ENCODE measurements around the gene NFIL3. TPM values are rescaled to one million over a fixed set of nuclear protein-coding genes. Genes with fewer than 3 reads are reported as not detected.
A peak's percentile ranks its signal among the peaks of the same experiment; 100 is the strongest.

Gene NFIL3
- total RNA-seq, 1 experiment from 2014 or later, result 9.3 TPM

DNA sequence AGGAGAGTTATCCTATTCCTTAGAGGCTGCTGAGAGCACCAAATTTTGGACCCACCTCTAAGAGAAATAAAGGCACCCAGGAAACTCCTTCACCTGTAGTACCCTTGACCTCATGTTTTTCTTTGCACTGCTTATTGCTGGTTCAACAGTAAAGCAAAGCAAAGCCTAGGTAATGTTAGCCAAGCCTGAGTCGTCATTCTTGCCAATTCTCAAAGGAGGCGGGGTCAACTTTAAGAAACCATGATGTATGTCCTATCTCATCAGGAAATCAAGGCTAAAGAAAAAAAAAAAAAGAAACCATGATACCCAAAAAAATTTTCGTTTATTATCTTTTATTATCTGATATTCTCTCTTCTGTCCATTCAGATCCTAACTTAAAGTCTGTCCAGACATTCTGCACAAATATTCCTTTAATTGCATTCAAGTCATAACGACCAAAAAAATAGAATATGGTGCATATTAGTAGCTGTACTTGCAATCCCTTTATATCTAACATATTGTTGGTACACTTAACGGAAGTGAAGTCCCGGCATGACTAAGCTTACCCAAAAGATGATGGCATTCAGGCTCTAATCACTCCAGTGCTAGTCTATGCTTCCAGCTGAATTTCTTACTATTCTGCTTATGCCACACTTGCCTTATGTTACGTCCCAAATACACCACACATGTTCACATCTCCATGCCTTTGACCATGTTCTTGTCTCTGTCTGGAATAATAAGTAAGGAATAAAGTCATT, 63.7 kb downstream of the NFIL3 start:
- Histone ChIP-seq H3K79me2 (ENCODE audit: low read depth) (peaks cover 53% of the 10 kb centered on the region), H2AFZ (no peak overlapping the region), H3K4me2 (peak overlapping the region; percentile 90)

DNA sequence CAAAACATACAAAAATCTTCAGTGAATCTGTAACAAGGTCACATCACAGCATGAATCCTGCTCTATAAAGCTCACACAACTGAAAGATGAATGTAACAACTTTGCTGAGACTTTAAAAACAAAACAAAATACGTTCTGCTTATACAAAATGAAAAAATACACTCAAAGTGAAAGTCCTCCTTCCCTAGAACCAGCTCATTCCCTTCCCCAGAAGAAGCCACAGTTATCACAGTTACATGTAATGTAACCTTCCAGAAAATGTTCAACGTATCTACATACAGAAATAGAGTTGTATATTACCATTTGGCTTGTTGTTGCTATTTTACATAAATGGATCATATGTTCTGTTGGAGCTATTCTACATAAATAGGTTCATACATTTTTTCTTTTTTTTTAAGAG, 64.5 kb downstream of the NFIL3 start:
- H3K4me2 ChIP-seq, result peak overlapping the region; percentile 90; the same call in 1 of the 2 replicates

More for the DNA sequence above, 63.7 kb downstream of the NFIL3 start:
- no TSS peak for BruUV-seq (replicated peaks)
- ChIA-PET POLR2A (ENCODE audit: unreplicated experiment) (interaction anchor here (0.6 kb wide), 1 partner anchor 80 kb away, joined by 3 read pairs; no protein-coding TSS in a partner anchor), CTCF (interaction anchor here (0.6 kb wide), 1 partner anchor 65 kb away, joined by 5 read pairs; no protein-coding TSS in a partner anchor)
- peak overlapping the region; percentile 95 for H3K4me3 ChIP-seq
- H4K20me1 ChIP-seq (ENCODE audit: insufficient read depth), result 0 out of 2 replicates have a peak, but pooled peaks cover 6% of the 10 kb centered on the region
- H3K9me3 ChIP-seq (ENCODE audit: insufficient read depth, low read depth), result no peaks in the 10 kb centered on the region; the same call in 1 of the 2 replicates
- H3K27me3 ChIP-seq (ENCODE audit: insufficient read depth, low read depth), result no peaks in the 10 kb centered on the region
- H3K9me2 ChIP-seq (ENCODE audit: insufficient read depth), result no peaks in the 10 kb centered on the region
- peaks cover 18% of the 10 kb centered on the region; the same call in 1 of the 2 replicates for H3K36me3 ChIP-seq (ENCODE audit: low read depth)
- intact Hi-C loops (cut with micrococcal nuclease; ENCODE audit: unreplicated experiment), result loop anchor here (2.0 kb wide), 2 partner anchors 63 to 167 kb away; partner anchors contain the start of gene NFIL3
- no peak overlapping the region for H3K27ac ChIP-seq
- DNase-seq, result no peak
- TF ChIP-seq, protein P1, sequence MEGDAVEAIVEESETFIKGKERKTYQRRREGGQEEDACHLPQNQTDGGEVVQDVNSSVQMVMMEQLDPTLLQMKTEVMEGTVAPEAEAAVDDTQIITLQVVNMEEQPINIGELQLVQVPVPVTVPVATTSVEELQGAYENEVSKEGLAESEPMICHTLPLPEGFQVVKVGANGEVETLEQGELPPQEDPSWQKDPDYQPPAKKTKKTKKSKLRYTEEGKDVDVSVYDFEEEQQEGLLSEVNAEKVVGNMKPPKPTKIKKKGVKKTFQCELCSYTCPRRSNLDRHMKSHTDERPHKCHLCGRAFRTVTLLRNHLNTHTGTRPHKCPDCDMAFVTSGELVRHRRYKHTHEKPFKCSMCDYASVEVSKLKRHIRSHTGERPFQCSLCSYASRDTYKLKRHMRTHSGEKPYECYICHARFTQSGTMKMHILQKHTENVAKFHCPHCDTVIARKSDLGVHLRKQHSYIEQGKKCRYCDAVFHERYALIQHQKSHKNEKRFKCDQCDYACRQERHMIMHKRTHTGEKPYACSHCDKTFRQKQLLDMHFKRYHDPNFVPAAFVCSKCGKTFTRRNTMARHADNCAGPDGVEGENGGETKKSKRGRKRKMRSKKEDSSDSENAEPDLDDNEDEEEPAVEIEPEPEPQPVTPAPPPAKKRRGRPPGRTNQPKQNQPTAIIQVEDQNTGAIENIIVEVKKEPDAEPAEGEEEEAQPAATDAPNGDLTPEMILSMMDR (conservative IDR thresholded peaks at IDR 0.05), result no peak
- no peak for TF ChIP-seq EZH2 (IDR thresholded peaks at IDR 0.05; ENCODE audit: low read depth)
- peaks cover 4% of the 10 kb centered on the region; the same call in 1 of the 2 replicates for H3F3A ChIP-seq (ENCODE audit: insufficient read depth, low read depth)
- peaks cover 23% of the 10 kb centered on the region for H3K4me1 ChIP-seq (replicated peaks; ENCODE audit: insufficient read depth)

More for the DNA sequence above, 64.5 kb downstream of the NFIL3 start:
- ChIA-PET POLR2A (ENCODE audit: unreplicated experiment) (no interaction called here), CTCF (interaction anchor here (0.6 kb wide), 1 partner anchor 66 kb away, joined by 5 read pairs; no protein-coding TSS in a partner anchor)
- Histone ChIP-seq H3F3A (ENCODE audit: insufficient read depth, low read depth) (peaks cover 4% of the 10 kb centered on the region; the same call in 1 of the 2 replicates), H2AFZ (no peak overlapping the region), H3K4me3 (no peak overlapping the region), H3K79me2 (ENCODE audit: low read depth) (peaks cover 53% of the 10 kb centered on the region), H3K4me1 (replicated peaks; ENCODE audit: insufficient read depth) (peaks cover 23% of the 10 kb centered on the region), H3K9me2 (ENCODE audit: insufficient read depth) (no peaks in the 10 kb centered on the region), H3K36me3 (ENCODE audit: low read depth) (peaks cover 22% of the 10 kb centered on the region; the same call in 1 of the 2 replicates), H3K27ac (no peak overlapping the region), H3K27me3 (ENCODE audit: insufficient read depth, low read depth) (no peaks in the 10 kb centered on the region), H3K9me3 (ENCODE audit: insufficient read depth, low read depth) (no peaks in the 10 kb centered on the region; the same call in 1 of the 2 replicates), H4K20me1 (ENCODE audit: insufficient read depth) (0 out of 2 replicates have a peak, but pooled peaks cover 6% of the 10 kb centered on the region)
- BruUV-seq (replicated peaks), result no TSS peak
- DNase-seq, result no peak
- TF ChIP-seq EZH2 (IDR thresholded peaks at IDR 0.05; ENCODE audit: low read depth), result no peak
- TF ChIP-seq, protein P1 (conservative IDR thresholded peaks at IDR 0.05), result no peak
- intact Hi-C loops (cut with micrococcal nuclease; ENCODE audit: unreplicated experiment), result no loop called here

Other genes with a start within 250 kb of the NFIL3 start
- gene AUH, start 61.9 kb downstream of the NFIL3 start, total RNA-seq (2021), result 24.9 and 31.1 TPM in 2 replicates

Data from PC-9 (cell line).